H54 (cell line): ENCODE results near the gene B3GNT2.
"Not testable (repeated sequence)": the region's sequence is repeated elsewhere in the genome, so short reads cannot be mapped to it uniquely, and the experiment has no call there.

Experiments
- DNase-seq: peaks from one replicate; pipeline ENCODE4 v3.0.0; 2011; ENCODE audit warnings: low spot score, mixed read lengths; ENCODE audit not compliant: insufficient read length
- FAIRE-seq: peaks from 3 replicates; lab custom pipeline; 2011; peaks lifted over from hg19 to GRCh38; lab: Jason Lieb, UNC
- POLR2A ChIP-seq: IDR thresholded peaks from 2 replicates; pipeline ENCODE4 v1.6.1; 2011; ENCODE audit warnings: low read depth, mild to moderate bottlenecking, low read length

Gene B3GNT2

DNA sequence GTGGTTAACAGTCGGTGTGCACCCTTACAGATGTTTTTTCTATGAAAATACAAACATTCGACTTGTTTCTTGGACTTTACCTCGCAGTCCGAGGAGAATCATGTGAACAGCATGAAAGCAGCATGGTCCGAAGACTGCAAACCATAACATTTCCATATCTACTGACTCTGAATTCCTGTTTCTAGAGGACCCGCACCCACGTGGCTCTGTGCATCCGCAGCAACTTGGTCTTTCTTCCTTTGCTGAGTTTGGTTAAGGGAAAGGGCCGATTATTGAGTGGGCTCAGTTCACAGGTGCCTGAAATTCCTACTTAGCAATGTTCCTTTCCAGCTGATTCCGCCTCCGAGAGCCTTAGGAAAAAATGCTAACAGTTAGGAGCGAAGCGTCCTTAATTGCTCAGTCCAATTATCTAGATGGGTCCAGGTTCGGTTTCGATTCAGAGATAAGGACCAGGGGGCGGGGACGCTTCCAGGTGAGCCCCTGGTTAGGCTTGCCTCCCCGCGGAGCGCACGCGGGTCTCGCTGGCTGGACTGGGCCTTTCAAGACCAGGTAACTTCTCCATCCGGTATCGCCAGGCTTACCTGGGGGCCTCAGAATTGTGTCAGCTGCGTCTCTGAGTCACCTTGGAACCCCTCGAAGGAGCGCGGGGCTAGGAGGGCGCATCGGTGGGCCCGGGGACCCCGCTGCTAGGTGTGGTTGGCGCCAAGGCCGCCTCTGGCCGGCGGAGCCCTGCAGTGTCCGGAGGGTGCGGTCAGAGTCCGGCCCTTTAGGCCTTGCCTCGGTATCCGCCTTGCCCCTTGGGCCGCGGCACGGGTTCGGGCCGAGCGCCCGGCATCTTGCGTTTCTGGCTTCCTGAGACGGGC lies 1.1 kb upstream of the B3GNT2 start:
- TF ChIP-seq POLR2A: no peak
- DNase-seq: no peak
- FAIRE-seq: no peak

DNA sequence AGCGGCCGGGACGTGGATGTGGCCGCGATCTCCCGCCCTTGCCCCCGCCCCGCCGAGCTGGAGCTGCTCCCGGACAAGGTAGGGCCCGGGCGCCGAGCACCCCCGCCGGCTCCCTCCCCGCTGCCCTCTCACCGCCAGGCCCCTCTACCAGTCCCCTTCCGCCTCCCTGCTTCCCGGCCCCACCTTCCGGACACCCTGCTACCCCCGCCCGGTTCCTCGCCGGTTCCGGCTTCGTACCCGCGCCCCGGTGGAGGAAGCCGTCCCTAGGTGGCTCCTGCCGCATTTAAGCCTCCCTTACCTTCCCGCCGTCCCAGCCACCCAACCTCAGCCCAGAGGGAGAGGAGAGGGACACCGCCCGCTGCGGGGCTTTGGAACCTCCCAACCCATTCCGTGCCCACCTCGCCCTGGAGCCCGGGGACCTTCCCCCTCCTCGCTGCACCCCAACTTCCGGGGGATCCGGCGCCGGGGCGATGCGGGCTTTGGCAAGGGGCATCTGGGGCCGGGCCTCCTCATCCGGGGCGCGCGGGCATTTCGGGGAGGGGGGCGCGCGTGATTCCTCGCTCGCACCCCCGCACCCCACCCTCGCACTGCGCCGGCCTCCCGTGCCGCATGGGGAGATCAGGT lies 475 bp downstream of the B3GNT2 start:
- DNase-seq (peak; percentile 53), FAIRE-seq (no peak)
- TF ChIP-seq POLR2A: peak; percentile 15; the same call in 1 of the 2 replicates

DNA sequence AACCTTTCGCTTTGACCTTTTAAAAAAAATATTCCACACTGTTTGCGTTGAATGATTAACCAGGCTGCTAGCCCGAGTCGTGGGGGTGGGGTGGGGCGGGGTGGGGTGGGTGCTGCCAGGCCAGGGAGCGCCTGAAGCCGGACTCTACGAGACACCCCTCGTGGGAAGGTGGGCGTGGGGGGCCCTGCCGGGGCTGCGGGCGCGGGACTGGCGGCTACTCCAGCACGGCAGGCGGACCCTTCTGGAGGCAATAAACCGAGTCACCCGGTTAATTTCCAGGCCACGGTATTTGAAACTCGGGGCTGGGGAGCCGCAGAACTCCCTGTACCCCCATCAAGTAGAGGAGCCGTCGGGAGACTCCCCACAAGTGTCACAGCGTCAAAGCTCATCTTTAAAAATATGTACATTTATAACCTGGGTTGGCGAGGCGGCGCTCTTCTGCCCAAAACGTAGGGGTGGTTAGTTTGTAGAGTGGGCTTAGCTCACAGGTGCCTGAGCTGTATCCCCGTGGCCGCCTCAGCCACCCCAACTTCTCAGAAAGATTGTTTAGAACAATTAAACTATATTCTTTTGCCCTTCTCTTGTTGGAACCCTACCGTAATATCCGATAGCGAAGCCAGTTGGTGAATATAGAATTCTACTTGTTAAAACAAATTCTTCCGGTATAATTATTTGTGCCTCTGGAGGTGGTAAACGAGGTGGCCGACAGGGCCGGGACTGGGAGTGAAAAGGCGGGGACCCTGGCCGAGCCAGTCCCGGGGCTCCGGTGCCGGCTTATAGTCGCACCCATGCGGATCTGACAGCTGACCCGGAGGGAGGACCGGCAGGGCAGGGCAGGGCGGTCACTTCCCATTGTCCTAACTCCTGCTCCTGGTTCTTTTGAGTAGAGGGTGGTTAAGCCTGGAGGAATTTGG lies 1.4 kb downstream of the B3GNT2 start:
- DNase-seq: peak; percentile 51
- FAIRE-seq: no peak
- no peak for TF ChIP-seq POLR2A

DNA sequence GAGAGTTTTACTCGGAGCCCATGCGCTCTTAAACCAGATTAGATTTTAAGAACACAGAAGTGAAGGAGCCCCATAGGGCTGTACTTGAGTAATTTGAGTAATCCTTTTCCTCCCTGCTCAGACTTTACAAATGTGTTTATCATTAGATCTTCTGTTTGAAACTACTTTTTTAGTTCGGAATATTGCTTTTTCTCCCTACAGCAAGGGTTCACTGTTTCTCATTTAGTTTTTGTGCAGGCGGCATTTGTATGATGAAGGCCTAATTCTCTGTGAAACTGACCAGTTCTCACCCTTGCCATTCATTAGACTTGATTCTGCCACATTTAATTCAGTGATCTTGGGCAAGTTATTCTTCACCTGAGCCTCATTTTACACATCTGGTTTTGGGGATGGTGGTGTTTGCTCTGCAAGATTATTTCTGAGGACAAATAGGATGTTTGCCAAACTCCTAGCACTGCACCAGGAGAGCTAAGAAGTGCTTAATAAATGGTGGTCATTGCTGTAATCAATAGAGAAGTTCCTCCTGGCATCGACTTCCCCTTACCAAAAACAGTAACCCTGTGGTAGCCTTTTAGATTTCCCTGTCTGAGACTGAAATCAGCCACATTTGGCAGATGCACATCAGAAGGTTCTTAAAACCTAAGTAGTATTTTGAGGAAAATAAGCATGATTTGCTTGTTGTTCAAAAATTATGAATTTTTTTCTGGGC lies 2.2 kb downstream of the B3GNT2 start:
- no peak for TF ChIP-seq POLR2A
- no peak for DNase-seq
- peak; percentile 27 for FAIRE-seq

DNA sequence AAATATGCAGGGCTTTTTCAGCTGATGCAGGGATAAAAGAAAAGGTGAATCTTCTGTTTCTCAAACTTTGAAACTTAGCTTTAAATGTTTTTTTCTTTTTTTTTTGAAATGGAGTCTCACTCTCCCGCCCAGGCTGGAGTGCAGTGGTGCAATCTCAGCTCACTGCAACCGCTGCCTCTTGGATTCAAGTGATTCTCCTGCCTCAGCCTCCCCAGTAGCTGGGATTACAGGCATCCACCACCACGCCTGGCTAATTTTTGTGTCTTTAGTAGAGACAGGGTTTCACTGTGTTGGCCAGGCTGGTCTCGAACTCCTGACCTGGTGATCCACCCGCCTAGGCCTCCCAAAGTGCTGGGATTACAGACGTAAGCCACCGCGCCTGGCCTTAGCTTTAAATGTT lies 2.9 kb downstream of the B3GNT2 start:
- FAIRE-seq, DNase-seq: not testable (repeated sequence)

DNA sequence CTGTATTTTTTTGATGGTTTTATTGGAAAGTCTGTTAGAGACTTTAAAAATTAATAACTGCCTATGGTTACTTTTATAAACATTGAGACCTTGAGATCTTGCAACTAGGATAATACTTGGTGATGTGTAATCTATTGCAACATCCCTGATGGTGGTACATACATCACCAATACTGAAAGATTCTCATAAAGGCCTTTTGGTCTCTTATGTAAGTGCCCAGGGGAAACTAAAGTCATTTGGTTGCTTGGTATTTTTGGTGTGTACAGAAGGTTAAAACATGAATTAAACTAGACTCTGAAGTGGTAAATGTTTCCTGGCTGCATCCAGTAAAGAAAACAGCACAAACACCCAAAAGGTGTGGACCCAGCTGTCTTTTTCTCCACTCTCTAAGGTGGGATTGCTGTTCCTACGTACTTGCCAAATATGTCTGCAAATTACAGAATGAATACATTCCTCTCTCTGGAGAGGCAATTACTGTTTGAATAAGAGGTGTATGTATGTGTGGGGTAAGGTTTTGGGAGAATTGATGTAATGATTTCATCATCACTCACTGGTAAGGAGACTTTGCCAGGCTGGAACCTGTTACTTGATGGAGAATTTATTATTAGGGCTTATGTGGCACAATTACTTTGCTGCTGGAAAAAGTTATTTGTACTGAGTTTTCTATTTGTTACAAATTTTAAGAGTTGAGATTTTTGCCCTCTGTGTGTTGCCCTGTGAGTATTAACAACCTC lies 3.6 kb downstream of the B3GNT2 start:
- DNase-seq (no peak), FAIRE-seq (no peak)
- no peak for TF ChIP-seq POLR2A

DNA sequence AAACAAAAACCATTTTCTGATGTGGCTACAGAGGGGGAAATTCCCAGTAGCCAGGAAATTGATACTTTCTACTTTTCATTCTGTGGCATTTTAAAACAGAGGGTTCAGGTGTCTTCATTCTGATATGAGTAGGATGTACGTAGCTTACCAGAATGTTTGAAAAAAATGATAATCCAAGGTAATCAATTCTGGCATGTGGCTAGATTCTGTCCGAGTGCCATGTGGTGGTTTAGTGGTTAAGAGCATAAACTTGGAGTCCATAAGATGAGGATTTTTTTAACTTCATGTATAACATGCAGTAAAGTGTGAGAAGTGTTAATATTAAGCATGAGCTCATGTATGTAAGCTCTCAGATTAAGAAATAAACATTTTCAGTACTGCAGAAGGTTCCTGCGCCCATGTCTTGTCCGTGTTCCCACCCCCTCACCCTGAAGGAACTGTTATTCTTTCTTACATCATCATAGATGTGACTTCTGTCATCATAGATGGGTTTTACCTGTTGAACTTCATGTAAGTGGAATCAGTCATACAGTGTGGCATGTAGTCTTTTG lies 4.5 kb downstream of the B3GNT2 start:
- TF ChIP-seq POLR2A: no peak
- no peak for DNase-seq
- FAIRE-seq: no peak

DNA sequence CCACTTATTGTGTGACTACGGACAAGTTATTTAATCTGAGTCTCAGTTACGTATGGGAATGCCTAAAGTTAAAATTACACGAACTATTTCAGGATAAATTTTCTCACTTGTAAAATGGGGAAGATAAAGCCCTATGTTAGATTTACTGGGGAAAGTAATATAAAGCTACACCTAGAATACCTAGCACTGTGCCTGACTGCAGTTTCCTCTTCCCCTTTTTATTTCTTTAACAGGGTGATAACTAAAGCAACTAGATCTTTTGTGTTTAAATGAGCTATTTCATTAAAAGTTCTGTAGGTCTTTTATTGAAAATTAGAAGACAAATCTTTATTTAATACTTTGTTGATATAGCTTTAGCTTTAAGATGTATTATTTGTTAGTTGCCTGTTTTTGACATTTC lies 5.0 kb downstream of the B3GNT2 start:
- no peak for TF ChIP-seq POLR2A
- DNase-seq (no peak), FAIRE-seq (no peak)

DNA sequence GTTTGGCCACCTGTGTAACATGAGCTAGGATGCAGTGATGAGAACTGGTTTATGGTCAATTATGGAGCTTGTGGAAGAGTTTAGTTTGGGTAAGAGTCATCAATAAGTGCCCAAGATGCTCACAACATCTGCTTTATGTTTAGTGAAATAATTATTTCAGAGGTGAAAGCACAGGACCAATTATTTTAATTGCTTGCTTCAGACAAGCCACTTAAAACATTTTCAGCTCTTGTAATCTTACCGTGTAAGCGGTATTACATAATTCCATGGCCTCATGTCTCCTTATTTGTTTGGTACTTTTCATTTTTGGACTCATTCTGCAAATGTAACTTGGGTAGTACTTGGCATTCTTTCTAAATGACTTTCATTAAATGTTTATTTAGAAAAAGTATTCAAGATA lies 5.4 kb downstream of the B3GNT2 start:
- DNase-seq (no peak), FAIRE-seq (no peak)
- TF ChIP-seq POLR2A: no peak

DNA sequence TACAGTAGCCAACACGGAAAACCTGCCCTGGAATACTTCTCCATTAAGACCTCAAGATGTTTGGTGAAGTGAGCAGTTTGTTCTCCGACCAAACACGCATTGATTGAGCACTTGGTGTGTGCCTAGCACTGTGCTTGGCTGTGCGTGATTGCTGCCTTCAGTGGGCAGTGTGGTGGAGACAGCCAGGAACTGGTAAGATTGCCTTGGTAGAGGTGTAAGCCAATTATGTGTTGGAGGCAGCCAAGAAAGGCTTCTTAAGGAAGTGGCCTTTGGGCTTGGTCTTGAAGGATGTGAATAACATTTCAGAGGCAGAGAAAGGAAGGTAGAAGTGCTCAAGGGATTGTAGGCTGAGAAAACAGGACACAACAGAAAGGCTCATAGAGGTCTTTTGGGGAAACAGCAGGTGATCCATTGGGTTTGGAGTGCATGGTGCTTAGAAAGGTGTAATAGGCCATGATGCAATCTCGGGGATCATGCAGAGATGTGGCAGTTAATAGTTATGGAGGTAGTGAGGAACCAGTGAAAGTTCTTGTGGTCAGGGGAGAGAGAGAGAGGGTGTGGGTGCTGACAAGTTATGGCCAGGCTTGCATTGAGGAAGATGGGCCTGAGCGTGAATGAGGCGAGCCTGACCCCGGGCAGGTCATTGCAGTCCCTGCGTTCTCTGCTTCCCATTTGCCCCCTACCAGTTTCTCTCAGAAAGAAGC lies 6.3 kb downstream of the B3GNT2 start:
- no peak for TF ChIP-seq POLR2A
- DNase-seq (no peak), FAIRE-seq (no peak)

DNA sequence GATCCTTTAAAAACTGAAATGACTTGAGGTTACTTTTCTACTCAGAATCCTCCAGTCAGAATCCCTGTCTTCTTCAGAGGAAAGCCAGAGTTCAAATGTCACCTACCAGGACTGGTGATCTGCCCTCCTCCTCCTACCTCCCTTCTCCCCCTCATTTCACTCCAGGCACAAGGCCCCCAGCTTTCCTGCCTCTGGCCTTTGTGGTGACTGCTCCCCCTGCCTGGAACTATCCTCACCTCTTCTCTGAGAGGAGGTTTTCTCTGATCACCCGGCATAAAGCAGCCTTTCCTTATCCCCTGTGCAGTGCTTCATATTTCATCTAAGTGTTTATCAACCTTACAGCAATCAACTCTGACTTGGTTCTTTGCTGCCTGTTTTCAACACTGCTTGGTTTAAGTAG lies 6.8 kb downstream of the B3GNT2 start:
- no peak for DNase-seq
- no peak for FAIRE-seq
- no peak for TF ChIP-seq POLR2A

DNA sequence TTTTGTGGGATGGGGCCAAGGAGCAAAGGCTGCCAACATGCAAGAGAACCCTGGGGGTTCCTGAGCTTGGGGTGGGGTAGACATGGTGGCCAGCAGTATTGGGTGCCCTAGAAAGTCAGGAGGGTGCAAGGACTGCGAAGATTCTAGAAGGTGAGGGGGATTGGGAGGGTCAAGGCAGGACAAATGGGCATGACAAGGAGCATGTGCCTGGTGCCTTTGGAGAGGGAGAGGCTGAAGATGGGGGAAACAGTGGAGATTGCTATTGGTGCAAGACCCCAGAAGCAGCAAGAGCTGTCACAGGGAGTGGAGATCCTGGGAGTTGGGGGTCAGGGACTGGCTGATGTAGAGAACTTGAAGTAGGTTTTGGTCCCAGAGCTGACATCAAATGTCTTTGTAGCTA lies 7.5 kb downstream of the B3GNT2 start:
- DNase-seq (no peak), FAIRE-seq (no peak)
- no peak for TF ChIP-seq POLR2A
